H9 (cell line): ENCODE data around the gene EFNB3. TPM values are rescaled to one million over a fixed set of nuclear protein-coding genes. Genes with fewer than 3 reads are reported as not detected.

Source experiments
- DNase-seq: peaks from one replicate; pipeline ENCODE4 v3.0.0-alpha.2; 2017
- H2AFZ ChIP-seq: one replicate; pipeline ENCODE4 v1.6.1; 2013; ENCODE audit warnings: mild to moderate bottlenecking, low read length, control low read depth, moderate library complexity
- H2AK5ac ChIP-seq: 2 replicates; pipeline ENCODE4 v1.6.1; 2013; ENCODE audit warnings: low read length, control low read depth, mixed read lengths; ENCODE audit not compliant: insufficient read length
- H2BK120ac ChIP-seq: one replicate; pipeline ENCODE4 v1.6.1; 2013; ENCODE audit warnings: low read depth, mild to moderate bottlenecking, low read length, control low read depth, inconsistent platforms; ENCODE audit not compliant: poor library complexity, severe bottlenecking
- H2BK12ac ChIP-seq: 2 replicates; pipeline ENCODE4 v1.6.1; 2013; ENCODE audit warnings: low read length, control low read depth, mixed read lengths, low read depth; ENCODE audit not compliant: insufficient read length
- H2BK15ac ChIP-seq: 2 replicates; pipeline ENCODE4 v1.6.1; 2013; ENCODE audit warnings: low read depth, low read length, control low read depth
- H2BK20ac ChIP-seq: one replicate; pipeline ENCODE4 v1.6.1; 2013; ENCODE audit warnings: low read depth, mild to moderate bottlenecking, low read length, control low read depth, inconsistent platforms; ENCODE audit not compliant: poor library complexity, severe bottlenecking
- H2BK5ac ChIP-seq: 2 replicates; pipeline ENCODE4 v1.6.1; 2013; ENCODE audit warnings: low read length, control low read depth, mixed read lengths; ENCODE audit not compliant: insufficient read length
- H3K14ac ChIP-seq: 2 replicates; pipeline ENCODE4 v1.6.1; 2013; ENCODE audit warnings: low read length, control low read depth; ENCODE audit not compliant: insufficient read depth
- H3K18ac ChIP-seq: 2 replicates; pipeline ENCODE4 v1.6.1; 2013; ENCODE audit warnings: low read depth, mild to moderate bottlenecking, mixed read lengths, low read length, control low read depth; ENCODE audit not compliant: insufficient read length
- H3K23ac ChIP-seq: 2 replicates; pipeline ENCODE4 v1.6.1; 2013; ENCODE audit warnings: low read length, control low read depth, mixed read lengths, low read depth; ENCODE audit not compliant: insufficient read length
- H3K23me2 ChIP-seq: 2 replicates; pipeline ENCODE4 v1.6.1; 2013; ENCODE audit warnings: low read depth, mild to moderate bottlenecking, mixed read lengths, low read length, control low read depth; ENCODE audit not compliant: insufficient read length, poor library complexity, severe bottlenecking
- H3K27ac ChIP-seq: 2 replicates; pipeline ENCODE4 v1.5.1; 2013; ENCODE audit warnings: low read length, control low read depth, mixed read lengths, low read depth; ENCODE audit not compliant: insufficient read length
- H3K27me3 ChIP-seq: 2 replicates; pipeline ENCODE4 v1.6.1; 2013; ENCODE audit warnings: low read length, control low read depth, inconsistent platforms; ENCODE audit not compliant: insufficient read depth
- H3K4ac ChIP-seq: 2 replicates; pipeline ENCODE4 v1.6.1; 2013; ENCODE audit warnings: low read depth, mild to moderate bottlenecking, control low read depth, inconsistent platforms, low read length, moderate library complexity
- H3K4me1 ChIP-seq: 2 replicates; pipeline ENCODE4 v1.6.1; 2013; ENCODE audit warnings: low read length, control low read depth, inconsistent platforms; ENCODE audit not compliant: insufficient read depth
- H3K4me2 ChIP-seq: 2 replicates; pipeline ENCODE4 v1.6.1; 2013; ENCODE audit warnings: low read length, control low read depth, mixed read lengths; ENCODE audit not compliant: insufficient read length, insufficient read depth
- H3K56ac ChIP-seq: 2 replicates; pipeline ENCODE4 v1.6.1; 2013; ENCODE audit warnings: low read depth, mild to moderate bottlenecking, mixed read lengths, low read length, control low read depth; ENCODE audit not compliant: insufficient read length
- H3K79me1 ChIP-seq: 2 replicates; pipeline ENCODE4 v1.6.1; 2013; ENCODE audit warnings: low read depth, mild to moderate bottlenecking, moderate library complexity, low read length, control low read depth, inconsistent platforms; ENCODE audit not compliant: insufficient read depth, poor library complexity, severe bottlenecking
- H3K79me2 ChIP-seq: 2 replicates; pipeline ENCODE4 v1.6.1; 2013; ENCODE audit warnings: low read length, control low read depth, inconsistent platforms; ENCODE audit not compliant: insufficient read depth
- H3K9ac ChIP-seq: 2 replicates; pipeline ENCODE4 v1.6.1; 2013; ENCODE audit warnings: low read length, control low read depth, mixed read lengths; ENCODE audit not compliant: insufficient read length; ENCODE audit errors: extremely low read depth
- H3K9me3 ChIP-seq: one replicate; pipeline ENCODE4 v1.6.1; 2013; ENCODE audit warnings: low read depth, low read length, inconsistent platforms; ENCODE audit not compliant: control insufficient read depth
- H3T11ph ChIP-seq: one replicate; pipeline ENCODE4 v1.6.1; 2013; ENCODE audit warnings: mild to moderate bottlenecking, low read length, control low read depth, inconsistent platforms
- H4K20me1 ChIP-seq: one replicate; pipeline ENCODE4 v1.6.1; 2013; ENCODE audit not compliant: control insufficient read depth, insufficient read length, insufficient read depth
- H4K5ac ChIP-seq: 2 replicates; pipeline ENCODE4 v1.6.1; 2013; ENCODE audit warnings: low read depth, mild to moderate bottlenecking, mixed read lengths, low read length, control low read depth; ENCODE audit not compliant: insufficient read length
- H4K8ac ChIP-seq: replicated peaks from 2 replicates; pipeline ENCODE4 v1.6.1; 2013; ENCODE audit warnings: low read length, control low read depth, mixed read lengths, low read depth; ENCODE audit not compliant: insufficient read length
- H4K91ac ChIP-seq: 2 replicates; pipeline ENCODE4 v1.6.1; 2013; ENCODE audit warnings: low read depth, mild to moderate bottlenecking, moderate library complexity, mixed read lengths, low read length, control low read depth; ENCODE audit not compliant: insufficient read length
- H3K27ac Mint-ChIP-seq, 3 experiments: 2 replicates in 2 of 3; 3 replicates in 1 of 3; pipeline ENCODE4 v1.8.0; 2020 to 2021; ENCODE audit warnings: mixed read lengths in 3 of 3, mild to moderate bottlenecking in 1 of 3, moderate library complexity in 1 of 3
- H3K27me3 Mint-ChIP-seq: 2 replicates; pipeline ENCODE4 v1.8.0; 2021; ENCODE audit warnings: low read depth, mild to moderate bottlenecking, moderate library complexity, mixed read lengths
- H3K36me3 Mint-ChIP-seq, 3 experiments: 2 replicates in 2 of 3; 3 replicates in 1 of 3; pipeline ENCODE4 v1.8.0; 2020 to 2021; ENCODE audit warnings: low read depth in 3 of 3, mixed read lengths in 3 of 3; ENCODE audit not compliant: insufficient read depth in 1 of 3
- H3K4me1 Mint-ChIP-seq, 2 experiments: 2 replicates each; pipeline ENCODE4 v1.8.0; 2020; ENCODE audit warnings: mixed read lengths in 2 of 2
- H3K4me3 Mint-ChIP-seq, 2 experiments: 2 replicates in 1 of 2; 3 replicates in 1 of 2; pipeline ENCODE4 v1.8.0; 2020 to 2021; ENCODE audit warnings: mild to moderate bottlenecking in 2 of 2, mixed read lengths in 2 of 2, moderate library complexity in 1 of 2
- H3K9me3 Mint-ChIP-seq, 2 experiments: 2 replicates in 1 of 2; 3 replicates in 1 of 2; pipeline ENCODE4 v1.8.0; 2020; ENCODE audit warnings: mild to moderate bottlenecking in 2 of 2, mixed read lengths in 2 of 2, moderate library complexity in 1 of 2
- CTCF ChIP-seq: fragments of 200-600 bp; sonication (generic); conservative IDR thresholded peaks from 3 replicates; pipeline ENCODE4 v1.8.0; 2021; ENCODE audit warnings: antibody characterized with exemption, mild to moderate bottlenecking
- WGBS: extraction: QIAGEN DNeasy Blood & Tissue Kit; methylation state at CpG from one replicate; pipeline ENCODE4 v1.1.7; 2013; ENCODE audit warnings: missing lambda C conversion rate, low lambda C conversion rate, mixed read lengths; ENCODE audit not compliant: insufficient read length; ENCODE audit errors: extremely low coverage; 5-methylcytosine and 5-hydroxymethylcytosine counted together
- total RNA-seq: library from RNA; stranded (reverse); gene quantifications from 2 replicates; pipeline ENCODE4 v1.2.1, GENCODE V29; 2021

Gene EFNB3
- total RNA-seq, 1 experiment from 2014 or later, result 11.3 TPM

- H3K4me2 ChIP-seq, result peak overlapping the region; percentile 87
- peaks cover 29% of the 10 kb centered on the region for H3K79me2 ChIP-seq
- no peaks in the 10 kb centered on the region for H4K20me1 ChIP-seq
- peak overlapping the region; percentile 96 for H3K14ac ChIP-seq
- peak; percentile 88 for DNase-seq
- H3K56ac ChIP-seq, result peak overlapping the region; percentile 86
- Mint-ChIP-seq H3K9me3 (no peaks in the 10 kb centered on the region; a peak in 1 of 5 replicates), H3K4me3 (peak overlapping the region; percentile 94 to 97), H3K27ac (peak overlapping the region; percentile 100), H3K36me3 (peaks cover 18 to 40% (median 35%) of the 10 kb centered on the region in 3 experiments), H3K27me3 (no peaks in the 10 kb centered on the region), H3K4me1 (peaks cover 25 to 31% of the 10 kb centered on the region in 2 experiments)
- no peak overlapping the region for H2BK20ac ChIP-seq
- no peaks in the 10 kb centered on the region for H3K27me3 ChIP-seq
- no peaks in the 10 kb centered on the region for H3K9me3 ChIP-seq
- H3T11ph ChIP-seq, result peak overlapping the region; percentile 87
- H2AK5ac ChIP-seq, result no peak overlapping the region
- H4K8ac ChIP-seq, result peak overlapping the region; percentile 61
- H3K9ac ChIP-seq, result peak overlapping the region; percentile 98
- no peak overlapping the region; the same call in 1 of the 2 replicates for H2BK15ac ChIP-seq
- H3K23ac ChIP-seq, result peak overlapping the region; percentile 37
- no peaks in the 10 kb centered on the region for H3K79me1 ChIP-seq
- H3K4me1 ChIP-seq, result no peaks in the 10 kb centered on the region; the same call in 1 of the 2 replicates
- no CpG with 5 or more reads among the region's 30 CpGs for WGBS
- H4K91ac ChIP-seq, result peak overlapping the region; percentile 54
- H3K18ac ChIP-seq, result peak overlapping the region; percentile 98
- H2BK12ac ChIP-seq, result no peak overlapping the region
- peak overlapping the region; percentile 87 for H2BK5ac ChIP-seq
- H2BK120ac ChIP-seq, result peak overlapping the region; percentile 87
- no peak for TF ChIP-seq CTCF
- H3K27ac ChIP-seq, result peak overlapping the region; percentile 90
- H2AFZ ChIP-seq, result no peak overlapping the region
- H4K5ac ChIP-seq, result peak overlapping the region; percentile 92
- peak overlapping the region; percentile 69; the same call in 1 of the 2 replicates for H3K4ac ChIP-seq
- H3K23me2 ChIP-seq, result peaks cover 18% of the 10 kb centered on the region
Measured at GRCh38 chr17:7686222-7687071, 18.6 kb upstream of the EFNB3 start.
